Gastrocnemius medialis (tissue), 4 donors: ENCODE data around the gene DEF6. TPM values are rescaled to one million over a fixed set of nuclear protein-coding genes. Genes with fewer than 3 reads are reported as not detected.

Experiments used
- ATAC-seq, 2 donors: fragments of 150-250 bp; one replicate each; pipeline ENCODE4 v1.9.1; 2016
- DNase-seq, 2 donors: peaks; one replicate each; pipeline ENCODE4 v3.0.0-alpha.2; 2019
- H3K27ac ChIP-seq, 4 donors: fragments of 200-600 bp; sonication (generic); 1 replicate in 1 of 4; 2 replicates in 3 of 4; pipeline ENCODE4 v1.5.1; 2016 to 2018; ENCODE audit warnings: mild to moderate bottlenecking in 2 of 4, moderate library complexity in 1 of 4
- H3K27me3 ChIP-seq, 3 donors: fragments of 200-600 bp; sonication (generic) in 2 of 3; 1 replicate in 1 of 3; 2 replicates in 2 of 3; pipeline versions ENCODE4 v1.5.1 to v1.6.0; 2016 to 2019; ENCODE audit warnings: mild to moderate bottlenecking in 1 of 3, moderate library complexity in 1 of 3
- H3K36me3 ChIP-seq, 2 donors: fragments of 200-600 bp; sonication (generic) in 1 of 2; one replicate each; pipeline ENCODE4 v1.5.1; 2017 to 2018
- H3K4me1 ChIP-seq, 2 donors: fragments of 200-600 bp; sonication (generic) in 1 of 2; one replicate each; pipeline ENCODE4 v1.5.1; 2016 to 2017; ENCODE audit warnings: mild to moderate bottlenecking in 2 of 2
- H3K4me3 ChIP-seq, 4 donors: fragments of 200-600 bp; sonication (generic) in 3 of 4; 1 replicate in 1 of 4; 2 replicates in 3 of 4; pipeline ENCODE4 v1.5.1; 2016 to 2019; ENCODE audit warnings: mild to moderate bottlenecking in 2 of 4
- H3K9me3 ChIP-seq, 3 donors: fragments of 200-600 bp; sonication (generic) in 2 of 3; 1 replicate in 1 of 3; 2 replicates in 2 of 3; pipeline ENCODE4 v1.5.1; 2016 to 2019
- CTCF ChIP-seq, 5 experiments: fragments of 450-650 bp in 3 of 5; fragments of 200-600 bp in 2 of 5; sonication (generic) in 2 of 5; IDR thresholded peaks in 4 of 5; conservative IDR thresholded peaks in 1 of 5; 1 replicate in 4 of 5; 2 replicates in 1 of 5; pipeline ENCODE4 v1.5.1; 2016 to 2019; ENCODE audit warnings: antibody characterized with exemption in 5 of 5, mild to moderate bottlenecking in 3 of 5, moderate library complexity in 3 of 5
- POLR2A ChIP-seq, 2 donors: fragments of 450-650 bp; IDR thresholded peaks; one replicate each; pipeline ENCODE4 v1.6.1; 2017; ENCODE audit warnings: antibody characterized with exemption in 2 of 2, mild to moderate bottlenecking in 2 of 2, moderate library complexity in 2 of 2
- in situ Hi-C, 4 donors: fragments of 200-750 bp; cut with MboI; loops; one replicate each; pipeline versions ENCODE4 v1.15.0 to v1.8.0; 2017; ENCODE audit warnings: low sequenced_read_pairs in 4 of 4
- intact Hi-C: fragments of 100-400 bp; cut with DNase I; formaldehyde crosslinking; loops from one replicate; pipeline ENCODE4 v1.15.1; 2023; ENCODE audit warnings: low total_unique reads
- total RNA-seq, 4 donors: library from RNA; depleted of rRNA; stranded (reverse); fragments of >200 nt; gene quantifications; one replicate each; pipeline versions ENCODE4 v1.1.0 to v1.2.3, GENCODE V29; 2016

DEF6 gene
- total RNA-seq, 4 donors from 2014 or later, result 0.15 to 2.9 (median 0.68) TPM

GRCh38 chr6:35309611-35310264 is 12.1 kb downstream of the DEF6 start:
- intact Hi-C loops, result no loop called here
- in situ Hi-C loops, result no loop called here
- ATAC-seq, result no peak
- no peaks in the 10 kb centered on the region for H3K27me3 ChIP-seq
- no peak overlapping the region for H3K4me3 ChIP-seq
- no peaks in the 10 kb centered on the region for H3K4me1 ChIP-seq
- no peak overlapping the region for H3K27ac ChIP-seq
- TF ChIP-seq POLR2A (IDR thresholded peaks at IDR 0.05), result no peak
- no peak for TF ChIP-seq CTCF (IDR thresholded peaks at IDR 0.05 in 4 of 5, conservative IDR thresholded peaks at IDR 0.05 in 1 of 5)
- H3K9me3 ChIP-seq, result no peaks in the 10 kb centered on the region
- H3K36me3 ChIP-seq, result no peaks in the 10 kb centered on the region
- no peak for DNase-seq

- Histone ChIP-seq H3K4me1 (no peaks in the 10 kb centered on the region), H3K36me3 (no peaks in the 10 kb centered on the region), H3K4me3 (no peak overlapping the region), H3K27me3 (no peaks in the 10 kb centered on the region), H3K9me3 (no peaks in the 10 kb centered on the region), H3K27ac (no peak overlapping the region)
- TF ChIP-seq CTCF (IDR thresholded peaks at IDR 0.05 in 4 of 5, conservative IDR thresholded peaks at IDR 0.05 in 1 of 5) (no peak), POLR2A (IDR thresholded peaks at IDR 0.05) (no peak)
- in situ Hi-C loops (no loop called here), intact Hi-C loops (no loop called here)
- DNase-seq, result no peak
- ATAC-seq, result no peak
These were observed 12.7 kb downstream of the DEF6 start for GRCh38 chr6:35310265-35310831.

- Histone ChIP-seq H3K27me3 (no peaks in the 10 kb centered on the region), H3K9me3 (no peaks in the 10 kb centered on the region), H3K36me3 (no peaks in the 10 kb centered on the region), H3K4me3 (no peak overlapping the region), H3K27ac (no peak overlapping the region), H3K4me1 (no peaks in the 10 kb centered on the region)
- no peak for ATAC-seq
- no peak for TF ChIP-seq POLR2A (IDR thresholded peaks at IDR 0.05)
- TF ChIP-seq CTCF (IDR thresholded peaks at IDR 0.05 in 4 of 5, conservative IDR thresholded peaks at IDR 0.05 in 1 of 5), result no peak
- DNase-seq, result no peak
- intact Hi-C loops (no loop called here), in situ Hi-C loops (no loop called here)
These were observed 13.9 kb downstream of the DEF6 start for GRCh38 chr6:35311390-35312075.

- no peak for DNase-seq
- Histone ChIP-seq H3K36me3 (no peaks in the 10 kb centered on the region), H3K4me1 (no peaks in the 10 kb centered on the region), H3K27me3 (no peaks in the 10 kb centered on the region), H3K4me3 (no peak overlapping the region), H3K27ac (no peak overlapping the region), H3K9me3 (no peaks in the 10 kb centered on the region)
- no peak for ATAC-seq
- intact Hi-C loops, result no loop called here
- in situ Hi-C loops, result no loop called here
- TF ChIP-seq POLR2A (IDR thresholded peaks at IDR 0.05) (no peak), CTCF (IDR thresholded peaks at IDR 0.05 in 4 of 5, conservative IDR thresholded peaks at IDR 0.05 in 1 of 5) (no peak)
These were observed 14.6 kb downstream of the DEF6 start for GRCh38 chr6:35312076-35312800.
